HepG2 (cell line): Measurements from ENCODE around the gene UBE2M. TPM values are rescaled to one million over a fixed set of nuclear protein-coding genes. Genes with fewer than 3 reads are reported as not detected.

ENCODE experiments used
- CHD2 ChIP-seq: IDR thresholded peaks from 2 replicates; pipeline ENCODE4 v1.6.1; 2011; ENCODE audit warnings: low read depth, low read length, improper control_type of control experiment
- DMAP1 ChIP-seq: IDR thresholded peaks from 2 replicates; pipeline ENCODE4 v1.6.1; 2016
- ESRRA ChIP-seq: sonication (generic); formaldehyde crosslinking; IDR thresholded peaks from 2 replicates; pipeline ENCODE4 v1.5.1; 2020; ENCODE audit warnings: mild to moderate bottlenecking, low read depth, missing genetic modification reagents
- IRX3 ChIP-seq: sonication (generic); formaldehyde crosslinking; IDR thresholded peaks from 2 replicates; pipeline ENCODE4 v1.8.1; 2023; ENCODE audit warnings: mild to moderate bottlenecking, low read depth, missing genetic modification reagents, borderline replicate concordance
- MED8 ChIP-seq: sonication (generic); formaldehyde crosslinking; IDR thresholded peaks from 2 replicates; pipeline ENCODE4 v1.8.1; 2023; ENCODE audit warnings: mild to moderate bottlenecking, missing genetic modification reagents; ENCODE audit not compliant: insufficient replicate concordance
- NFATC3 ChIP-seq: sonication (generic); formaldehyde crosslinking; IDR thresholded peaks from 2 replicates; pipeline ENCODE4 v1.5.1; 2020; ENCODE audit warnings: mild to moderate bottlenecking, missing genetic modification reagents
- SIN3A ChIP-seq: IDR thresholded peaks from 2 replicates; pipeline ENCODE4 v1.6.1; 2011; ENCODE audit warnings: low read depth, mild to moderate bottlenecking, control low read depth, low read length, borderline replicate concordance
- SRSF1 ChIP-seq: fragments of 200-400 bp; formaldehyde crosslinking; optimal IDR thresholded peaks from 2 replicates; pipeline ENCODE3; 2017; ENCODE audit warnings: mild to moderate bottlenecking, low read depth, low read length, moderate library complexity
- ZNF350 ChIP-seq: sonication (generic); formaldehyde crosslinking; IDR thresholded peaks from 2 replicates; pipeline ENCODE4 v1.4.0; 2020; ENCODE audit warnings: mild to moderate bottlenecking, low read depth, missing genetic modification reagents, borderline replicate concordance
- ZNF605 ChIP-seq: sonication (generic); formaldehyde crosslinking; IDR thresholded peaks from 2 replicates; pipeline ENCODE4 v1.8.0; 2022; ENCODE audit warnings: mild to moderate bottlenecking, missing genetic modification reagents
- ZNF761 ChIP-seq: sonication (generic); formaldehyde crosslinking; conservative IDR thresholded peaks from 2 replicates; pipeline ENCODE4 v1.4.0; 2020; ENCODE audit warnings: mild to moderate bottlenecking, missing genetic modification reagents
- polyA plus RNA-seq, 8 experiments: library from polyadenylated mRNA; depleted of rRNA in 3 of 8; stranded (reverse) in 7 of 8; unstranded in 1 of 8; fragments of >200 nt; fragmentation: Illumina TruSeq in 4 of 8; extraction: Trizol in 4 of 8; gene quantifications; 2 replicates each; pipeline versions ENCODE4 v1.2.1 to v1.2.3, GENCODE V29; 2011 to 2016; ENCODE audit warnings: low read depth in 4 of 8, missing spikeins in 1 of 8, mixed read lengths in 1 of 8; ENCODE audit not compliant: insufficient read depth in 1 of 8
- total RNA-seq, 5 experiments: library from RNA; depleted of rRNA; stranded (reverse); fragments of >200 nt; fragmentation: Illumina TruSeq; extraction: Trizol; gene quantifications; 2 replicates each; pipeline ENCODE4 v1.2.3, GENCODE V29; 2016; ENCODE audit warnings: low read depth in 1 of 5
- TF ChIP-seq, protein P1 (sequence below): sonication (generic); formaldehyde crosslinking; IDR thresholded peaks from one replicate; pipeline ENCODE4 v1.5.1; 2020; ENCODE audit warnings: mild to moderate bottlenecking, missing genetic modification reagents; ENCODE audit errors: not compliant biosample characterization

The UBE2M gene
- total and polyA plus RNA-seq, 2 of the 13 experiments (the other 11 are each of a cell fraction or from before 2014, with no cell fraction given): 36.2 to 50.3 TPM

DNA sequence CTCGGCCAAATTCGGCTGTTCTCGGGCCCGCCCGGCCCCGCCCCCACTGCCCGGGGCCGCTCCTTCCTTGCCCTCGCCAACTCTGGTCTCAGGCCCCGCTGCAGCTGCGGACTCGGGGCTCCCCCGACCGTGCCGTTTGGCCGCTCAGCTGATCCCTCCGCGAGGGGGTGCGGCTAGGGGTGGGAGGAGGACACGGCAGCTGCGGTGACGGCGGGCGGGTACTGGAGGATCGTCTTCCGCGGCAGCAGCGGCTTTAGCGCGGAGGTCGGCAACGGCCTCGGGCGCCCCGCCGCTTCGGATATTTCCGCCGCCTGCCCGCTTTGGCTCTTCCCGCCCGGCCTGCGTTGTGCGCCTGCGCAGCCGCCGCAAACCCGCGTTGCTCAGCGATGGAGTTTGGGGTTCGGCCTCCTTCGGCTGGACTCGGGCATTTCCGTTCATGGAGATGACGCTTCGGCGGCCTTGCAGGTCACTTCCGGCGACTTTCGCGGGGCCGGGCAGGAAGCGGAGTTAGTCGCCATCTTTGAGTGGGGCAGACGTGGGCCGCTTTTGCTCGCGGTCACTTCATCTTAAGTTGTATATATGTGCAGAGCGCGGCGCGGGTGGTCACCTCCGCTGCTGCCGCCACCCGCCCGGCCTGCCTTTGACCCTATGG, 338 bp upstream of the UBE2M start (continued):
- TF ChIP-seq, protein P1, sequence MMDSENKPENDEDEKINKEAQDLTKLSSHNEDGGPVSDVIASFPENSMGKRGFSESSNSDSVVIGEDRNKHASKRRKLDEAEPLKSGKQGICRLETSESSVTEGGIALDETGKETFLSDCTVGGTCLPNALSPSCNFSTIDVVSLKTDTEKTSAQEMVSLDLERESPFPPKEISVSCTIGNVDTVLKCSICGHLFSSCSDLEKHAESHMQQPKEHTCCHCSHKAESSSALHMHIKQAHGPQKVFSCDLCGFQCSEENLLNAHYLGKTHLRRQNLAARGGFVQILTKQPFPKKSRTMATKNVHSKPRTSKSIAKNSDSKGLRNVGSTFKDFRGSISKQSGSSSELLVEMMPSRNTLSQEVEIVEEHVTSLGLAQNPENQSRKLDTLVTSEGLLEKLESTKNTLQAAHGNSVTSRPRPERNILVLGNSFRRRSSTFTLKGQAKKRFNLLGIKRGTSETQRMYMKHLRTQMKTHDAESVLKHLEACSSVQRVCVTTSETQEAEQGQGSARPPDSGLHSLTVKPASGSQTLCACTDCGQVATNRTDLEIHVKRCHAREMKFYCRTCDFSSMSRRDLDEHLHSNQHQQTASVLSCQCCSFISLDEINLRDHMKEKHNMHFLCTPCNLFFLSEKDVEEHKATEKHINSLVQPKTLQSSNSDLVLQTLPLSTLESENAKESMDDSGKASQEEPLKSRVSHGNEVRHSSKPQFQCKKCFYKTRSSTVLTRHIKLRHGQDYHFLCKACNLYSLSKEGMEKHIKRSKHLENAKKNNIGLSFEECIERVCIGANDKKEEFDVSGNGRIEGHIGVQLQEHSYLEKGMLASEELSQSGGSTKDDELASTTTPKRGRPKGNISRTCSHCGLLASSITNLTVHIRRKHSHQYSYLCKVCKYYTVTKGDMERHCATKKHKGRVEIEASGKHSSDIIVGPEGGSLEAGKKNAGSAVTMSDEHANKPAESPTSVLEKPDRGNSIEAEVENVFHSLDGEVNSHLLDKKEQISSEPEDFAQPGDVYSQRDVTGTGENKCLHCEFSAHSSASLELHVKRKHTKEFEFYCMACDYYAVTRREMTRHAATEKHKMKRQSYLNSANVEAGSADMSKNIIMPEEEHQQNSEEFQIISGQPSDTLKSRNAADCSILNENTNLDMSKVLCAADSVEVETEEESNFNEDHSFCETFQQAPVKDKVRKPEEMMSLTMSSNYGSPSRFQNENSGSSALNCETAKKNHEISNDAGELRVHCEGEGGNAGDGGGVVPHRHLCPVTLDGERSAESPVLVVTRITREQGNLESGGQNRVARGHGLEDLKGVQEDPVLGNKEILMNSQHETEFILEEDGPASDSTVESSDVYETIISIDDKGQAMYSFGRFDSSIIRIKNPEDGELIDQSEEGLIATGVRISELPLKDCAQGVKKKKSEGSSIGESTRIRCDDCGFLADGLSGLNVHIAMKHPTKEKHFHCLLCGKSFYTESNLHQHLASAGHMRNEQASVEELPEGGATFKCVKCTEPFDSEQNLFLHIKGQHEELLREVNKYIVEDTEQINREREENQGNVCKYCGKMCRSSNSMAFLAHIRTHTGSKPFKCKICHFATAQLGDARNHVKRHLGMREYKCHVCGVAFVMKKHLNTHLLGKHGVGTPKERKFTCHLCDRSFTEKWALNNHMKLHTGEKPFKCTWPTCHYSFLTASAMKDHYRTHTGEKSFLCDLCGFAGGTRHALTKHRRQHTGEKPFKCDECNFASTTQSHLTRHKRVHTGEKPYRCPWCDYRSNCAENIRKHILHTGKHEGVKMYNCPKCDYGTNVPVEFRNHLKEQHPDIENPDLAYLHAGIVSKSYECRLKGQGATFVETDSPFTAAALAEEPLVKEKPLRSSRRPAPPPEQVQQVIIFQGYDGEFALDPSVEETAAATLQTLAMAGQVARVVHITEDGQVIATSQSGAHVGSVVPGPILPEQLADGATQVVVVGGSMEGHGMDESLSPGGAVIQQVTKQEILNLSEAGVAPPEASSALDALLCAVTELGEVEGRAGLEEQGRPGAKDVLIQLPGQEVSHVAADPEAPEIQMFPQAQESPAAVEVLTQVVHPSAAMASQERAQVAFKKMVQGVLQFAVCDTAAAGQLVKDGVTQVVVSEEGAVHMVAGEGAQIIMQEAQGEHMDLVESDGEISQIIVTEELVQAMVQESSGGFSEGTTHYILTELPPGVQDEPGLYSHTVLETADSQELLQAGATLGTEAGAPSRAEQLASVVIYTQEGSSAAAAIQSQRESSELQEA (CRISPR knock-in tag): peak; percentile 54
- TF ChIP-seq IRX3 (CRISPR knock-in tag): peak; percentile 52; the same call in 1 of the 2 replicates
- peak; percentile 36; the same call in 1 of the 2 replicates for TF ChIP-seq NFATC3 (CRISPR knock-in tag)
- TF ChIP-seq CHD2: no peak
- TF ChIP-seq ZNF350 (CRISPR knock-in tag): peak; percentile 90
- TF ChIP-seq SIN3A: 0 out of 2 replicates have a peak, but pooled peaks have one; percentile 2
- TF ChIP-seq ZNF761: peak; percentile 89; the same call in 1 of the 2 replicates
- no peak for TF ChIP-seq MED8 (CRISPR knock-in tag)
- TF ChIP-seq DMAP1 (CRISPR knock-in tag): peak; percentile 53; the same call in 1 of the 2 replicates
- 0 out of 2 replicates have a peak, but pooled peaks have one; percentile 13 for TF ChIP-seq ESRRA
- no peak for TF ChIP-seq SRSF1
- peak; percentile 65; the same call in 1 of the 2 replicates for TF ChIP-seq ZNF605 (CRISPR knock-in tag)
